Endothelial cell of umbilical vein (primary cell): ENCODE data around the gene ARHGEF19. TPM values are rescaled to one million over a fixed set of nuclear protein-coding genes. Genes with fewer than 3 reads are reported as not detected.

Experiments used
- BruUV-seq: library from RNA; stranded (reverse); fragments of 400-500 nt; replicated peaks from 2 replicates; lab custom pipeline; 2021; lab: Mats Ljungman, UMichigan
- CTCF ChIA-PET: fragments of 300-600, 350-600 bp; sonication (Branson Sonifier 250); formaldehyde crosslinking; loops from one replicate; lab custom pipeline; 2021; ENCODE audit warnings: antibody characterized with exemption, inconsistent platforms; lab: Charles Lee
- POLR2A ChIA-PET: fragments of 300-600, 350-600 bp; sonication (Branson Sonifier 250); formaldehyde crosslinking; loops from one replicate; lab custom pipeline; 2021; ENCODE audit warnings: antibody characterized with exemption, inconsistent platforms; lab: Charles Lee
- DNase-seq: peaks from one replicate; pipeline ENCODE4 v3.0.0-alpha.2; 2011; ENCODE audit warnings: low read depth, low spot score
- FAIRE-seq: peaks from 2 replicates; lab custom pipeline; 2011; peaks lifted over from hg19 to GRCh38; lab: Jason Lieb, UNC
- H2AFZ ChIP-seq: 2 replicates; pipeline ENCODE4 v1.6.0; 2012; ENCODE audit warnings: low read depth, low read length, control low read depth, inconsistent platforms
- H3K27ac ChIP-seq: 2 replicates; pipeline ENCODE4 v1.5.1; 2011; ENCODE audit warnings: low read depth, mild to moderate bottlenecking, control low read depth, low read length, moderate library complexity; ENCODE audit not compliant: insufficient read depth
- H3K27me3 ChIP-seq, 2 experiments: 2 replicates each; pipeline versions ENCODE4 v1.6.0 to v1.6.1; 2011; ENCODE audit warnings: low read length in 2 of 2, mixed read lengths in 1 of 2; ENCODE audit not compliant: control insufficient read depth in 2 of 2, insufficient read depth in 2 of 2
- H3K36me3 ChIP-seq, 2 experiments: 2 replicates in 1 of 2; 3 replicates in 1 of 2; pipeline ENCODE4 v1.5.1; 2011; ENCODE audit warnings: low read length in 2 of 2, mild to moderate bottlenecking in 1 of 2, moderate library complexity in 1 of 2; ENCODE audit not compliant: control insufficient read depth in 2 of 2, insufficient read depth in 2 of 2; ENCODE audit errors: extremely low read depth in 1 of 2
- H3K4me1 ChIP-seq: 3 replicates; pipeline ENCODE4 v1.5.1; 2011; ENCODE audit warnings: mild to moderate bottlenecking, low read length; ENCODE audit not compliant: control insufficient read depth, insufficient read depth; ENCODE audit errors: extremely low read depth
- H3K4me2 ChIP-seq: 2 replicates; pipeline ENCODE4 v1.6.1; 2011; ENCODE audit warnings: low read length, control low read depth, mixed read lengths; ENCODE audit not compliant: insufficient read depth
- H3K4me3 ChIP-seq, 3 experiments: fragments of 200-600 bp in 1 of 3; sonication (generic), shearing (Covaris generic) in 1 of 3; replicated peaks in 1 of 3; 2 replicates each; pipeline ENCODE4 v1.5.1; 2011 to 2016; ENCODE audit warnings: control low read depth in 3 of 3, low read length in 3 of 3, mild to moderate bottlenecking in 2 of 3, inconsistent platforms in 1 of 3, low read depth in 1 of 3, moderate library complexity in 1 of 3; ENCODE audit not compliant: insufficient read depth in 1 of 3
- H3K79me2 ChIP-seq: 2 replicates; pipeline ENCODE4 v1.6.0; 2012; ENCODE audit warnings: low read length, inconsistent platforms; ENCODE audit not compliant: control insufficient read depth, insufficient read depth
- H3K9ac ChIP-seq: replicated peaks from 2 replicates; pipeline ENCODE3; 2011; ENCODE audit warnings: low read length, control low read depth; ENCODE audit not compliant: insufficient read depth; ENCODE audit errors: extremely low read depth
- H3K9me1 ChIP-seq: replicated peaks from 3 replicates; pipeline ENCODE4 v1.6.0; 2011; ENCODE audit warnings: mild to moderate bottlenecking, low read length; ENCODE audit not compliant: control insufficient read depth, insufficient read depth; ENCODE audit errors: extremely low read depth
- H3K9me3 ChIP-seq: replicated peaks from 2 replicates; pipeline ENCODE4 v1.5.1; 2012; ENCODE audit warnings: low read length, inconsistent platforms; ENCODE audit not compliant: control insufficient read depth, insufficient read depth
- H4K20me1 ChIP-seq: replicated peaks from 2 replicates; pipeline ENCODE3; 2011; ENCODE audit warnings: mild to moderate bottlenecking, low read length; ENCODE audit not compliant: control insufficient read depth, insufficient read depth; ENCODE audit errors: extremely low read depth
- EZH2 ChIP-seq: IDR thresholded peaks from 2 replicates; pipeline ENCODE4 v1.6.1; 2012; ENCODE audit warnings: borderline replicate concordance, low read depth, mild to moderate bottlenecking, moderate library complexity, low read length, inconsistent platforms; ENCODE audit not compliant: severe bottlenecking
- FOS ChIP-seq: IDR thresholded peaks from 2 replicates; pipeline ENCODE4 v1.6.1; 2011; ENCODE audit warnings: mild to moderate bottlenecking, low read length, moderate library complexity, borderline replicate concordance; ENCODE audit not compliant: insufficient read depth
- GATA2 ChIP-seq: IDR thresholded peaks from 2 replicates; pipeline ENCODE4 v1.7.0; 2011; ENCODE audit warnings: low read depth, mild to moderate bottlenecking, moderate library complexity, mixed read lengths, low read length; ENCODE audit not compliant: insufficient read length, insufficient read depth
- JUN ChIP-seq: IDR thresholded peaks from 2 replicates; pipeline ENCODE4 v1.6.1; 2011; ENCODE audit warnings: borderline replicate concordance, low read depth; ENCODE audit not compliant: insufficient read length, insufficient read depth
- MYC ChIP-seq: IDR thresholded peaks from one replicate; pipeline ENCODE4 v1.6.1; 2011; ENCODE audit warnings: mild to moderate bottlenecking, low read depth, low read length
- POLR2A ChIP-seq: IDR thresholded peaks from 2 replicates; pipeline ENCODE4 v1.6.1; 2012; ENCODE audit warnings: low read depth, mild to moderate bottlenecking, control low read depth, low read length
- POLR2AphosphoS5 ChIP-seq: IDR thresholded peaks from 2 replicates; pipeline ENCODE4 v1.6.1; 2012; ENCODE audit warnings: low read depth, mild to moderate bottlenecking, control low read depth, low read length, moderate library complexity; ENCODE audit not compliant: insufficient read depth
- dilution Hi-C: fragments of 300-500 bp; cut with MboI; formaldehyde crosslinking; loops from one replicate; pipeline ENCODE4 v1.15.0; 2019; ENCODE audit warnings: low sequenced_read_pairs; ENCODE audit not compliant: extremely low pct_ligation_motif_present
- intact Hi-C: fragments of 100-400 bp; cut with micrococcal nuclease; formaldehyde crosslinking; loops from one replicate; pipeline ENCODE4 v1.10.0; 2022
- polyA plus RNA-seq, 4 experiments: library from polyadenylated mRNA; depleted of rRNA in 3 of 4; stranded (reverse) in 3 of 4; unstranded in 1 of 4; fragments of >200 nt; gene quantifications; 2 replicates each; pipeline versions ENCODE4 v1.2.1 to v1.2.3, GENCODE V29; 2011 to 2012; ENCODE audit warnings: missing spikeins in 1 of 4
- total RNA-seq: library from RNA; stranded (reverse); gene quantifications from 2 replicates; pipeline ENCODE4 v1.2.3, GENCODE V29; 2021
- TF ChIP-seq, protein P1 (sequence below): IDR thresholded peaks from 2 replicates; pipeline ENCODE4 v1.6.1; 2011; ENCODE audit not compliant: insufficient read depth, insufficient read length
- TF ChIP-seq, protein P2 (sequence below), 2 donors: IDR thresholded peaks; 1 replicate in 1 of 2; 2 replicates in 1 of 2; pipeline ENCODE4 v1.5.1; 2011; ENCODE audit warnings: low read length in 2 of 2, mild to moderate bottlenecking in 2 of 2, moderate library complexity in 2 of 2, control low read depth in 1 of 2, inconsistent platforms in 1 of 2, low read depth in 1 of 2; ENCODE audit not compliant: insufficient read depth in 1 of 2; ENCODE audit errors: extremely low read depth in 1 of 2

ARHGEF19 gene
- total and polyA plus RNA-seq, 2 donors (not counting 3 experiments of a cell fraction or from before 2014, with no cell fraction given): 6.2 to 8.0 TPM

DNA sequence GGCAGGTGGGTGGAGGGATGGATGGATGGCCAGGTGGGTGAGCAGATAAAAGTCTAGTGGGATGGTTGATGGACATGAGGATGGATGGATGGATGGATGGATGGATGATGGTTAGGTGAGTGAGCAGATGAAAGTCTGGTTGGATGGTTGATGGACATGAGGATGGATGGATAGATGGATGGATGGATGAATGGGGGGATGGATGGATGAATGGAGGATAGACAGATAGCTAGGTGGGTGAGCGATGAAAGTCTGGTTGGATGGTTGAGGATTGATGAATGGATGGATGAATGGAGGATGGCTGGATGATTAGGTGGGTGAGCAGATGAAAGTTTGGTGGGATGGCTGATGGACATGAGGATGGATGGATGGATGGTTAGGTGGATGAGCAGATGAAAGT is 9.0 kb upstream of the ARHGEF19 start:
- DNase-seq (no peak), FAIRE-seq (no peak)
- no peaks in the 10 kb centered on the region for H3K36me3 ChIP-seq
- POLR2A ChIA-PET: no interaction called here
- peaks cover 5 to 8% of the 10 kb centered on the region in 2 experiments for H3K27me3 ChIP-seq
- no peaks in the 10 kb centered on the region for H4K20me1 ChIP-seq
- CTCF ChIA-PET: interaction anchor here (1.2 to 2.9 kb wide), 2 partner anchors 13 to 146 kb away, joined by 3 to 8 read pairs; no protein-coding TSS in a partner anchor
- H3K9me3 ChIP-seq: no peaks in the 10 kb centered on the region
- dilution Hi-C loops (no loop called here), intact Hi-C loops (no loop called here)
- no peaks in the 10 kb centered on the region for H3K9me1 ChIP-seq
- TF ChIP-seq MYC (no peak), JUN (no peak), POLR2AphosphoS5 (no peak), EZH2 (no peak), GATA2 (no peak), FOS (no peak), POLR2A (no peak)
- TF ChIP-seq, protein P1, sequence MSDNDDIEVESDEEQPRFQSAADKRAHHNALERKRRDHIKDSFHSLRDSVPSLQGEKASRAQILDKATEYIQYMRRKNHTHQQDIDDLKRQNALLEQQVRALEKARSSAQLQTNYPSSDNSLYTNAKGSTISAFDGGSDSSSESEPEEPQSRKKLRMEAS: no peak
- TF ChIP-seq, protein P2, sequence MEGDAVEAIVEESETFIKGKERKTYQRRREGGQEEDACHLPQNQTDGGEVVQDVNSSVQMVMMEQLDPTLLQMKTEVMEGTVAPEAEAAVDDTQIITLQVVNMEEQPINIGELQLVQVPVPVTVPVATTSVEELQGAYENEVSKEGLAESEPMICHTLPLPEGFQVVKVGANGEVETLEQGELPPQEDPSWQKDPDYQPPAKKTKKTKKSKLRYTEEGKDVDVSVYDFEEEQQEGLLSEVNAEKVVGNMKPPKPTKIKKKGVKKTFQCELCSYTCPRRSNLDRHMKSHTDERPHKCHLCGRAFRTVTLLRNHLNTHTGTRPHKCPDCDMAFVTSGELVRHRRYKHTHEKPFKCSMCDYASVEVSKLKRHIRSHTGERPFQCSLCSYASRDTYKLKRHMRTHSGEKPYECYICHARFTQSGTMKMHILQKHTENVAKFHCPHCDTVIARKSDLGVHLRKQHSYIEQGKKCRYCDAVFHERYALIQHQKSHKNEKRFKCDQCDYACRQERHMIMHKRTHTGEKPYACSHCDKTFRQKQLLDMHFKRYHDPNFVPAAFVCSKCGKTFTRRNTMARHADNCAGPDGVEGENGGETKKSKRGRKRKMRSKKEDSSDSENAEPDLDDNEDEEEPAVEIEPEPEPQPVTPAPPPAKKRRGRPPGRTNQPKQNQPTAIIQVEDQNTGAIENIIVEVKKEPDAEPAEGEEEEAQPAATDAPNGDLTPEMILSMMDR (IDR thresholded peaks at IDR 0.05; ENCODE audit: extremely low read depth in 1 of 2, insufficient read depth in 1 of 2, low read depth in 1 of 2, low read length in 2 of 2): no peak
- no peak overlapping the region for H3K9ac ChIP-seq
- H3K4me1 ChIP-seq: peaks cover 6% of the 10 kb centered on the region
- H3K27ac ChIP-seq: no peak overlapping the region
- BruUV-seq: no TSS peak
- no peaks in the 10 kb centered on the region for H3K79me2 ChIP-seq
- H3K4me2 ChIP-seq: no peak overlapping the region
- no peak overlapping the region for H3K4me3 ChIP-seq
- no peak overlapping the region for H2AFZ ChIP-seq
